Hindlimb muscle (tissue), 1 donor: ENCODE results near the gene AFG1L. TPM values are rescaled to one million over a fixed set of nuclear protein-coding genes. Genes with fewer than 3 reads are reported as not detected.
"Not testable (repeated sequence)": the region's sequence is repeated elsewhere in the genome, so short reads cannot be mapped to it uniquely, and the experiment has no call there.

Experiments used
- DNase-seq: peaks from one replicate; pipeline ENCODE4 v3.0.0-alpha.2; 2013
- polyA plus RNA-seq: library from polyadenylated mRNA; unstranded; fragments of 120-200 nt; gene quantifications from one replicate; pipeline ENCODE4 v1.2.1, GENCODE V29; 2013; ENCODE audit not compliant: insufficient read length

Gene AFG1L
- polyA plus RNA-seq, 1 donor: 6.7 TPM

- no peak for DNase-seq
Measured at GRCh38 chr6:108291091-108291490, 3.8 kb upstream of the AFG1L start.

- not testable (repeated sequence) for DNase-seq
Measured at GRCh38 chr6:108292561-108292960, 2.3 kb upstream of the AFG1L start.

DNA sequence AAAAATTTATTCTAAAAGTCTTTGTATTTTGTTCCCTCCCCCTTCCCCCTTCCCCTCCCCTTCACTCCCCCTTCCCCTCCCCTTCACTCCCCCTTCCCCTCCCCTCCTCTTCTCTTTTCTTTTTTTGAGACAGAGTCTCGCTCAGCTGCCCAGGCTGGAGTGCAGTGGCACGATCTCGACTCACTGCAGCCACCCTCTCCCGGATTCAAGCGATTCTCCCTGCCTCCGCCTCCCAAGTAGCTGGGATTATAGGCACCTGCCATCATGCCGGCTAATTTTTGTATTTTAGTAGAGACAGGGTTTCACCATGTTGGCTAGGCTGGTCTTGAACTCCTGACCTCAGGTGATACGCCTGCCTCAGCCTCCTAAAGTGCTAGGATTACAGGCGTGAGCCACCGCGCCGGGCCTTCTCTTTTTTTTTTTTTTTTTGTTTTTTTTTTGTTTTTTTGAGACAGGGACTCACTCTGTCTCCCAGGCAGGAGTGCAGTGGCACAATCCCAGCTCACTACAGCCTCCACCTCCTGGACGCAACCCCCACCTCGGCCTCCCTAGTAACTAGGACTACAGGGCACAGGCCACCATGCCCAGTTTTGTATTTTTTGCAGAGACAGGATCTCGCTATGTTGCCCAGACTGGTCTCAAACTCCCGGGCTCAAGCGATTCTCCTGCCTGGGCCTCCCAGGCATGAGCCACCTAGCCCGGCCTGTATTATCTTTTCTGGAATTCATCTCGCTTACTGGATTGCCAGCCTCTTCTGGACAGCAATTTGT, 1.1 kb upstream of the AFG1L start:
- DNase-seq: peak; percentile 1

- no peak for DNase-seq
Measured at GRCh38 chr6:108294297-108294726, 542 bp upstream of the AFG1L start.

- DNase-seq: no peak
Measured at GRCh38 chr6:108295676-108296075, 822 bp downstream of the AFG1L start.

GRCh38 chr6:108302386-108302785, 7.5 kb downstream of the AFG1L start:
- DNase-seq: no peak

GRCh38 chr6:108304646-108305045, 9.8 kb downstream of the AFG1L start:
- DNase-seq: no peak

DNA sequence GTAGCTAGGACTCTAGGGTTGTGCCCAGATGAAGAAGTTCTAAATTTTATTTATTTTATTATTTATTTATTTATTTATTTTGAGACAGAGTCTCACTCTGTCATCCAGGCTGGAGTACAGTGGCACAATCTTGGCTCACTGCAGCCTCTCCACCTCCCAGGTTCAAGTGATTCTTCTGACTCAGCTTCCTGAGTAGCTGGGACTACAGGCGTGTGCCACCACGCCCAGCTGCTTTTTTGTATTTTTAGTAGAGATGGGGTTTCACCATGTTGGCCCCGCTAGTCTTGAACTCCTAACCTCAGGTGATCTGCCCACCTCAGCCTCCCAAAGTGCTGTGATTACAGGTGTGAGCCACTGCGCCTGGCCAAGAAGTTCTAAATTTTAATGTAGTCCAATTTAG, 13.8 kb downstream of the AFG1L start:
- DNase-seq: not testable (repeated sequence)

GRCh38 chr6:108309844-108310243, 15.0 kb downstream of the AFG1L start:
- no peak for DNase-seq

DNA sequence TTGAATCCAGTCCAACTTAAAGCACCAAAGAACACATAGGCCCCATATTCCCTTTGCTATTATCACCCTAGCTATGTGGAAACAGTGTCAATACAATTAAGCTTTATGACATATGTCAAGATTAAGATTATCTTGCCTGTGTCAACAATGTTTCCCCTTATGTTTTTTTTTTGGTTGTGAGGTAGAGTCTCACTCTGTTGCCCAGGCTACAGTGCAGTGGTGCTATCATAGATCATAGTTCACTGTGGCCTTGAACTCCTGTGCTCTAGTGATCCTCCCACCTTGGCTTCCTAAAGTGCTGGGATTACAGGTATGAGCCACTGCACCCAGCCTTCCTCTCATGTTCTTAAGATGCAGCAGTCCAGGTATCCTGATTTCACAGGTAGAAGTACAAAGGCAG, 17.8 kb downstream of the AFG1L start:
- DNase-seq: no peak

GRCh38 chr6:108321253-108321747, 26.4 kb downstream of the AFG1L start:
- no peak for DNase-seq

- DNase-seq: no peak
Measured at GRCh38 chr6:108322728-108323127, 27.9 kb downstream of the AFG1L start.

DNA sequence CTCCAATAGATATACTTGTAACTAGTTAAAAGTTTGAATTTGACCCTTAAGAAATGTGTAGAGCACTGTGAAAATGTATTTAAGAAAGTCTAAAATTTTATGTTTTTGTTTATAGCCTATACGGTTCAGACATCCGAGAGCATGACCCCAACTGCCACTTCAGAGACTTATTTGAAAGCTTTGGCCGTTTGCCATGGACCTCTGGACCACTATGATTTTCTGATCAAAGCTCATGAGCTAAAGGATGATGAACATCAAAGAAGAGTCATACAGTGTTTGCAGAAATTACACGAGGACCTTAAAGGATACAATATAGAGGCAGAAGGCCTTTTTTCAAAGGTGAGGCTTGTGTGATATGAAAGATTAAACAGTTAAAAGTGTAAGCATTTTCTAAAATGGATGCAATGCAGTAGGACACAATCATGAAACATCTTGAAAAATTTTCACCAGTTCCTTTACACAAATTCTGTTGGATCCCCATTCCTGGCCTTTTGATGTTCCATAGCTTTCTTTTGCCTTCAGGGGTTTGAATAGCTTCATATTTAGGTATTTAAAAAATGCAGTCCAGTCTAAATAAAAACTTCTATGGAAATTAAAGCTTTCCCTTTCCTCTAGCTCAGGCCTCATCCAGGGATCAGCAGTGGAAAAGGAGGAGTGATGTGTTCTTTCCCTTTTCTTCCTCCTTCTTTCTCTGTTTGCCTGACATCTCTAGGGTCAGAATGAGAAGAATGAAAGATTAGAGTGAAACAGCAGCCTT, 29.0 kb downstream of the AFG1L start:
- no peak for DNase-seq

DNA sequence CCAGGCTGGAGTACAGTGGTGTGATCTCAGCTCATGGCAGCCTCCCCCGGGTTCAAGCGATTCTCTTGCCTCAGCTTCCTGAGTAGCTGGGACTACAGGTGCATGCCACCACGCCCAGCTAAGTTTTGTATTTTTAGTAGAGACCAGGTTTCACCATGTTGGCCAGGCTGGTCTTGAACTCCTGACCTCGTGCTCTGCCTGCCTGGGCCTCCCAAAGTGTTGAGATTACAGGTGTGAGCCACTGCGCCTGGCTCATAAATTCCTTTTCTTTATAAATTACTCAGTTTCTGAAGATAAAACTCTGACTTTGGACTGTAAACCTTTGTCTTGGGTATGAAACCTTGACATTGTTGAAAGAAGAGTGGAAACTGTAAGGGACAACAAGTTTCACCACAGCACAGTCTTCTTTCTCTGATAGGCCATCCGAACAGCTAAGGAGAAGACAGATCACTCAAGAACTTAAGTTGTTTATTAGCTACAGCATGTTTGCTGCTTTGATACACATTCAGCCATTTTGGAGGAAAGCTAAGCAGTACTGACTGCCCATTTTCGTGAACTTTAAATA, 35.4 kb downstream of the AFG1L start:
- not testable (repeated sequence) for DNase-seq

GRCh38 chr6:108330806-108331205, 36.0 kb downstream of the AFG1L start:
- no peak for DNase-seq

- DNase-seq: no peak
Measured at GRCh38 chr6:108331982-108332381, 37.1 kb downstream of the AFG1L start.

DNA sequence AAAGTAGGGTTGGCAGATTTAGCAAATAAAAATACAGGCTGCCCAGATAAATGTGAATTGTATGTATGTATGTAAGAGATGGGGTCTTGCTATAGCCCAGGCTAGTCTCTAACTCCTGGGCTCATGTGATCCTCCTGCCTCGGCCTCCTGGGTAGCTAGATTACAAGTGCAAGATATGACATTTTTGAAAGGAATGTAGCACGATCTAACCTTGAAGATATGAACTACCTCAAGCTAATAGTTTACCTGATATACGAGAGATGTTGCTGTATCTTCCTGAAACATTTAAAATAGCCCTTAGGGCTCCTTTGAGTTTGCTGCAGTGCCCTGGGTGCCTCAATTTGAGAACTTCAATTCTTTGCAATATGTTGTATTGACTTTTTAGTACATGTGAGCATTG, 42.1 kb downstream of the AFG1L start:
- no peak for DNase-seq

GRCh38 chr6:108337721-108338120, 42.9 kb downstream of the AFG1L start:
- DNase-seq: no peak

DNA sequence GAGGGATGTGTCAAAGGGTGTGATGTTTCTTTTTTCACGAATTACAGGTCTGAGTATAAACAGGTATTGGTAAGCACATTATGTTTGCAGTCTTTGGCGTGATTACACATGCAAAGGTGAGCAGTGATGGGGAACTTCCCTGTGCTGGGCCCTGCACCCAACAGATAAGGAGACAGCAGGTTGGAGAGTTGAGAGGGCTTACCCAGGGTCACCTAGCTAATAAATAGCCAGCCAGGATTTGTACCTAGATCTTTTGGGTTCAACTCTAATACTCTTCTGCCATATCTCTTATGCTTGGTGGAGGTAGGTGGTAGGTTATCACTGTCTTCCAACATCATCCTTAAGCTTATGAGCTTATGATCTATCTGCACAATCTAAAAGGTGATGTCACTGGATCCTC, 46.5 kb downstream of the AFG1L start:
- DNase-seq: no peak

- DNase-seq: no peak
Measured at GRCh38 chr6:108343894-108344293, 49.0 kb downstream of the AFG1L start.

- no peak for DNase-seq
Measured at GRCh38 chr6:108348655-108349349, 53.9 kb downstream of the AFG1L start.

DNA sequence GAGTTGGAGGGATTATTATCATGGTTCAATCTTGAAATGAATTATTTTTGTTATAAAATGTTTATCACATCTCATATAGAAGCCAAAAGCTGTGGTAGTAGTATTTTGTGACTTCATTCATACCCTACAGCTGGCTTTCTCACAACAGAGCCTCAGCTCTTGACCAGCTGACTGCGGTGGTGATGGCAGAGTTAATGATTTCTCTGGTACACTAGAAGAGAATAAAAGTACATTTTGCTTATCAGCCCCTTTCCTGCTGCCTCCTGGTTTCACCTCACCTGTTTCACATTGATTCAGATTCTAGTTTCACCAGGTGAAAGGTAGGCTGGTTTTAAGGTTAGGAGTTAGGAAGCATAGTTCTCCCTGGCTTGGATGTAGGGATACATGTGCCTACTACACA, 55.7 kb downstream of the AFG1L start:
- DNase-seq: no peak

DNA sequence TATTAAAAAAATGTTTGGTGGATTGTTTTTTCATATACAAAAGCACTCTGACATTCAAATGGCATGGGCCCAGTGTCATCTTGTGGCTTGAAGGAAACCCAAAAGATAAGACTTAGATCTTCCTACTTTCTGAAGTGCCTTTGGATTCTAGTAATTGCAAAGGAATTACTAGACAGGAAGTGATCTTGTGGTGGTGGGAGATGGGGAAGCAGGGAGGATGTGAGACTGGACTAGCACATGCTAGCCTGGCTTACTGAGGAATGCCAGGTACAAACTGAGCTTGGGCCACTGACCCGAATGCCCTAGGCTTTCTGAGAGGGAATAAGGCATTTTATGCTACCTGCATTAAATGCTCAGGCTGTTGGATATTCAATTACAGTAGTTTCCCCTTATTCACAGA, 59.0 kb downstream of the AFG1L start:
- DNase-seq: no peak
